ENCODE results near the gene C1orf50.
A peak's percentile ranks its signal among the peaks of the same experiment; 100 is the strongest.

Gene C1orf50

DNA sequence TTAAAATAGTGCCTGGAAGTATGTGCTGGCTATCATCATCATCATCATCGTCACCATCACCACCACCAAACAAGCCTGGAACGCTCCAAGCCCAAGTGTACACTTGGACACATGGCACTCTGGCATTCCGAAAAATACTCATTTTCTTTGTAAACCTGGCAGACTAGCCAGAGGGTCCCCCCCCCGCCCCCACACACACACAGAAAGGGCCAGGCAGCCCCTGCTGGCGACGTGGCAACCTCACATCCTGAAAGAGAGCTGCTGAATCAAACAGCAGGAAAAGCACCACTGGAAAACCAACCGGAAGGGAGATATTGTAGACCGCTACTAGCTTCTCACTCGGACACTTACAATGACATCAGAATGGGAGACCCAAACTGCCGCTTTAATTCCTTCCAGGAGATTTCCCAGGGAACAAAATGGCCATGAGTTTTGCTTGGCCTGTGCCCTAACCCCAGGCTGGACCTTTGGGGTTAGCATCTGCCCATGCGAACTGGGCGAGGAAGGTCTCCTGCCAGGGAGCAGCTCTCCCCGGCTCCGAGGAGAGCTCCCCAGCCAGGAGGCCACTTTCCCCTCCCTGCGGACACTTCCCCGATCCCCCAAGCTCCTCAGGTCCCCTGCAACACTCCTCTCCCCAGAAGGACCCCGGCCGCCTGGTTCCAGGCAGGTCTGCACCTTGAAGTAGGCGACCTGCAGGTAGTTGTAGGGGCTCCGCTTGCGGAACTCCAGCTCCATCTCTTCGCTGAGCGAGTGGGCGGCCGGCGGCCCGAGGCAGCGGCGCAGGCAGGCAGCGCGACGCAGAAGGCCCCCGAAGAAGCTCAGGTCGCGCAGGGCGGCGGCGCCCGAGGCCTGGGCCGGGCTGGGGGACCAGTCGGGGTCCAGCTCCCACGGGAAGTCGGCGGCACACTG, 963 bp upstream of the C1orf50 start:
- peak overlapping the region; percentile 98 for H3K4me3 ChIP-seq (ENCODE audit: control insufficient read depth, low read depth, low read length)
- peak; percentile 55 for DNase-seq (ENCODE audit: low read depth)
- TF ChIP-seq CTCF (IDR thresholded peaks at IDR 0.05; ENCODE audit: control insufficient read depth, insufficient read depth, low read depth, low read length, missing control alignments), result peak; percentile 59

- peak overlapping the region; percentile 98 for H3K4me3 ChIP-seq (ENCODE audit: control insufficient read depth, low read depth, low read length)
- no peak for TF ChIP-seq CTCF (IDR thresholded peaks at IDR 0.05; ENCODE audit: control insufficient read depth, insufficient read depth, low read depth, low read length, missing control alignments)
- DNase-seq (ENCODE audit: low read depth), result no peak
These were observed 506 bp downstream of the C1orf50 start for GRCh38 chr1:42767510-42768000.

- no peak for DNase-seq (ENCODE audit: low read depth)
These were observed 1.1 kb downstream of the C1orf50 start for GRCh38 chr1:42768172-42768571.

DNA sequence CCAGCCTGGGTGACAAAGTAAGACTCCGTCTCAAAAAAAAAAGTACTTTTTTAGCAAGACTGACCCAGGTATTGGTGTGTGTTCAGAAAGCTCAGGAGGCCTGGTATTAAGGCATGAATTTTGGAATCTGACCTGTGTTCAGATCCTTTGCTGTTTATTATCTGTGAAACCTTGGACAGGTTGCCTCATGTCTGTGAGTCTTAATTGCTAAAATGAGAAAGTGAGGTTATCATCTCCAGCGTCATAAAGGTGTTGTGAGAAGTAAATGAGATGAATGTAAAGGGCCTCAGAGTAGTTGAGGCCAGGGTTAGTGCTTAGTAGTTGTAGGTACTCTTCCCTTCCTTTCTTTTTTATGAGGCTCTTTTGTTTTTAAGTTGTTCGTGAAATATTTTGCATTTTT, 2.8 kb downstream of the C1orf50 start:
- H3K4me3 ChIP-seq (ENCODE audit: control insufficient read depth, low read depth, low read length), result no peak overlapping the region
- no peak for TF ChIP-seq CTCF (IDR thresholded peaks at IDR 0.05; ENCODE audit: control insufficient read depth, insufficient read depth, low read depth, low read length, missing control alignments)
- no peak for DNase-seq (ENCODE audit: low read depth)

More at GRCh38 chr1:42768172-42768571, 1.1 kb downstream of the C1orf50 start:
- H3K4me3 ChIP-seq (ENCODE audit: control insufficient read depth, low read depth, low read length), result no peak overlapping the region; the same call in 1 of the 2 replicates
- TF ChIP-seq CTCF (IDR thresholded peaks at IDR 0.05; ENCODE audit: control insufficient read depth, insufficient read depth, low read depth, low read length, missing control alignments), result no peak

DNA sequence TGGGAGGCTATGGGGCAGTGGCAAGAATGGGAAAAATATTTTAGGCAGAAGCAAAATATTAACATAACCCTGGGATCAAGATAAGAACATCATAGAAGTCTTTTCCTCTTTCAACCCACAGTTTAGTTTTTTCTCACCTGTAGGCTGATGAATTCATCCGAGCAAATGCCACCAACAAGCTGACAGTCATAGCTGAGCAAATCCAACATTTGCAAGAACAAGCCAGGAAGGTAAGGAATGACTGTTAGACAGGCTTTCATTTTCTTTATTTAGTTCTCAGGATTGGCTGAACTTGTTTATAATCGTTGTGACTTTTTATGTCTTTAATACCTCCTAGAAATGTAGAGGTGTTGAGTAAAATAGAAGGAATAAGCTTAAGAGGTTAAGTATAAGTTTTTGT, 6.4 kb downstream of the C1orf50 start:
- H3K4me3 ChIP-seq (ENCODE audit: control insufficient read depth, low read depth, low read length), result no peak overlapping the region
- no peak for TF ChIP-seq CTCF (IDR thresholded peaks at IDR 0.05; ENCODE audit: control insufficient read depth, insufficient read depth, low read depth, low read length, missing control alignments)
- no peak for DNase-seq (ENCODE audit: low read depth)

GRCh38 chr1:42774928-42775526, 8.0 kb downstream of the C1orf50 start:
- H3K4me3 ChIP-seq (ENCODE audit: control insufficient read depth, low read depth, low read length), result no peak overlapping the region
- TF ChIP-seq CTCF (IDR thresholded peaks at IDR 0.05; ENCODE audit: control insufficient read depth, insufficient read depth, low read depth, low read length, missing control alignments), result no peak
- DNase-seq (ENCODE audit: low read depth), result no peak
